ENCODE results near the gene SUGCT. TPM values are rescaled to one million over a fixed set of nuclear protein-coding genes. Genes with fewer than 3 reads are reported as not detected.
"Not testable (repeated sequence)": the region's sequence is repeated elsewhere in the genome, so short reads cannot be mapped to it uniquely, and the experiment has no call there.

The SUGCT gene
- total RNA-seq, 2 experiments from 2014 or later: 0.81 to 1.2 TPM

GRCh38 chr7:40234666-40235065, 99.9 kb downstream of the SUGCT start:
- Mint-ChIP-seq H3K9me3 (no peaks in the 10 kb centered on the region), H3K27me3 (ENCODE audit: low read depth) (no peaks in the 10 kb centered on the region), H3K4me1 (ENCODE audit: low read depth) (peaks cover 8% of the 10 kb centered on the region), H3K36me3 (ENCODE audit: low read depth) (no peaks in the 10 kb centered on the region), H3K27ac (no peak overlapping the region), H3K4me3 (no peak overlapping the region)
- no peak for DNase-seq
- intact Hi-C loops (cut with micrococcal nuclease): loop anchor here (5.0 kb wide), 1 partner anchor 78 kb away; no protein-coding TSS in a partner anchor
- CTCF ChIA-PET: interaction anchor here (0.6 to 2.2 kb wide), 2 partner anchors 91 to 338 kb away, joined by 3 to 6 read pairs; no protein-coding TSS in a partner anchor

- no peak for DNase-seq
- Mint-ChIP-seq H3K4me3 (no peak overlapping the region), H3K9me3 (no peaks in the 10 kb centered on the region), H3K36me3 (ENCODE audit: low read depth) (no peaks in the 10 kb centered on the region), H3K4me1 (ENCODE audit: low read depth) (peaks cover 5% of the 10 kb centered on the region), H3K27me3 (ENCODE audit: low read depth) (no peaks in the 10 kb centered on the region), H3K27ac (no peak overlapping the region)
- CTCF ChIA-PET: no interaction called here
- intact Hi-C loops (cut with micrococcal nuclease): no loop called here
Measured at GRCh38 chr7:40237731-40238130, 102.9 kb downstream of the SUGCT start.

GRCh38 chr7:40239755-40240303, 105.0 kb downstream of the SUGCT start:
- CTCF ChIA-PET: no interaction called here
- no peaks in the 10 kb centered on the region for H3K4me1 Mint-ChIP-seq (ENCODE audit: low read depth)
- H3K4me3 Mint-ChIP-seq: no peak overlapping the region
- H3K27me3 Mint-ChIP-seq (ENCODE audit: low read depth): no peaks in the 10 kb centered on the region
- H3K36me3 Mint-ChIP-seq (ENCODE audit: low read depth): no peaks in the 10 kb centered on the region
- no peak for DNase-seq
- H3K9me3 Mint-ChIP-seq: no peaks in the 10 kb centered on the region
- no peak overlapping the region for H3K27ac Mint-ChIP-seq
- intact Hi-C loops (cut with micrococcal nuclease): no loop called here

GRCh38 chr7:40243076-40243475, 108.3 kb downstream of the SUGCT start:
- Mint-ChIP-seq H3K27me3 (ENCODE audit: low read depth) (no peaks in the 10 kb centered on the region), H3K36me3 (ENCODE audit: low read depth) (no peaks in the 10 kb centered on the region), H3K9me3 (no peaks in the 10 kb centered on the region), H3K4me3 (no peak overlapping the region), H3K27ac (no peak overlapping the region), H3K4me1 (ENCODE audit: low read depth) (no peaks in the 10 kb centered on the region)
- CTCF ChIA-PET: no interaction called here
- no peak for DNase-seq
- intact Hi-C loops (cut with micrococcal nuclease): no loop called here

GRCh38 chr7:40244226-40244625, 109.4 kb downstream of the SUGCT start:
- Mint-ChIP-seq H3K4me1 (ENCODE audit: low read depth) (no peaks in the 10 kb centered on the region), H3K36me3 (ENCODE audit: low read depth) (no peaks in the 10 kb centered on the region), H3K4me3 (no peak overlapping the region), H3K9me3 (no peaks in the 10 kb centered on the region), H3K27me3 (ENCODE audit: low read depth) (no peaks in the 10 kb centered on the region), H3K27ac (no peak overlapping the region)
- no peak for DNase-seq
- CTCF ChIA-PET: no interaction called here
- intact Hi-C loops (cut with micrococcal nuclease): no loop called here

- H3K4me1 Mint-ChIP-seq (ENCODE audit: low read depth): no peaks in the 10 kb centered on the region
- CTCF ChIA-PET: no interaction called here
- no peak overlapping the region for H3K27ac Mint-ChIP-seq
- H3K9me3 Mint-ChIP-seq: no peaks in the 10 kb centered on the region
- no peak overlapping the region for H3K4me3 Mint-ChIP-seq
- no peaks in the 10 kb centered on the region for H3K27me3 Mint-ChIP-seq (ENCODE audit: low read depth)
- no peak for DNase-seq
- intact Hi-C loops (cut with micrococcal nuclease): no loop called here
- H3K36me3 Mint-ChIP-seq (ENCODE audit: low read depth): no peaks in the 10 kb centered on the region
Measured at GRCh38 chr7:40248681-40249080, 113.9 kb downstream of the SUGCT start.

- DNase-seq; H3K27me3 Mint-ChIP-seq (ENCODE audit: low read depth); H3K4me1 Mint-ChIP-seq (ENCODE audit: low read depth); intact Hi-C loops (cut with micrococcal nuclease); H3K9me3 Mint-ChIP-seq; H3K27ac Mint-ChIP-seq; H3K4me3 Mint-ChIP-seq; H3K36me3 Mint-ChIP-seq (ENCODE audit: low read depth): not testable (repeated sequence)
- CTCF ChIA-PET: interaction anchor here (0.7 to 1.3 kb wide), 2 partner anchors 21 to 60 kb away, joined by 3 to 6 read pairs; no protein-coding TSS in a partner anchor
Measured at GRCh38 chr7:40253444-40253843, 118.6 kb downstream of the SUGCT start.

GRCh38 chr7:40263752-40264390, 129.1 kb downstream of the SUGCT start:
- CTCF ChIA-PET: no interaction called here
- Mint-ChIP-seq H3K4me1 (ENCODE audit: low read depth) (peaks cover 12% of the 10 kb centered on the region), H3K27ac (no peak overlapping the region), H3K9me3 (no peaks in the 10 kb centered on the region), H3K27me3 (ENCODE audit: low read depth) (no peaks in the 10 kb centered on the region), H3K36me3 (ENCODE audit: low read depth) (no peaks in the 10 kb centered on the region), H3K4me3 (no peak overlapping the region)
- intact Hi-C loops (cut with micrococcal nuclease): no loop called here
- DNase-seq: no peak

GRCh38 chr7:40267583-40267982, 132.8 kb downstream of the SUGCT start:
- intact Hi-C loops (cut with micrococcal nuclease): no loop called here
- CTCF ChIA-PET: no interaction called here
- Mint-ChIP-seq H3K27me3 (ENCODE audit: low read depth) (no peaks in the 10 kb centered on the region), H3K36me3 (ENCODE audit: low read depth) (no peaks in the 10 kb centered on the region), H3K4me1 (ENCODE audit: low read depth) (peaks cover 12% of the 10 kb centered on the region), H3K4me3 (no peak overlapping the region), H3K27ac (no peak overlapping the region), H3K9me3 (no peaks in the 10 kb centered on the region)
- no peak for DNase-seq

- DNase-seq; CTCF ChIA-PET; H3K4me3 Mint-ChIP-seq; H3K27ac Mint-ChIP-seq; H3K4me1 Mint-ChIP-seq (ENCODE audit: low read depth); H3K36me3 Mint-ChIP-seq (ENCODE audit: low read depth); intact Hi-C loops (cut with micrococcal nuclease); H3K9me3 Mint-ChIP-seq; H3K27me3 Mint-ChIP-seq (ENCODE audit: low read depth): not testable (repeated sequence)
Measured at GRCh38 chr7:40268810-40269209, 134.0 kb downstream of the SUGCT start.

- Mint-ChIP-seq H3K9me3 (no peaks in the 10 kb centered on the region), H3K27ac (no peak overlapping the region), H3K27me3 (ENCODE audit: low read depth) (no peaks in the 10 kb centered on the region), H3K4me1 (ENCODE audit: low read depth) (no peaks in the 10 kb centered on the region), H3K4me3 (no peak overlapping the region), H3K36me3 (ENCODE audit: low read depth) (no peaks in the 10 kb centered on the region)
- intact Hi-C loops (cut with micrococcal nuclease): no loop called here
- DNase-seq: no peak
- CTCF ChIA-PET: no interaction called here
Measured at GRCh38 chr7:40276061-40276460, 141.3 kb downstream of the SUGCT start.

- H3K27me3 Mint-ChIP-seq (ENCODE audit: low read depth): no peaks in the 10 kb centered on the region
- CTCF ChIA-PET: no interaction called here
- no peaks in the 10 kb centered on the region for H3K36me3 Mint-ChIP-seq (ENCODE audit: low read depth)
- H3K4me1 Mint-ChIP-seq (ENCODE audit: low read depth): no peaks in the 10 kb centered on the region
- no peak overlapping the region for H3K27ac Mint-ChIP-seq
- H3K4me3 Mint-ChIP-seq: no peak overlapping the region
- intact Hi-C loops (cut with micrococcal nuclease): no loop called here
- no peak for DNase-seq
- H3K9me3 Mint-ChIP-seq: no peaks in the 10 kb centered on the region
Measured at GRCh38 chr7:40279991-40280390, 145.2 kb downstream of the SUGCT start.

- CTCF ChIA-PET: no interaction called here
- DNase-seq: no peak
- H3K36me3 Mint-ChIP-seq (ENCODE audit: low read depth): no peaks in the 10 kb centered on the region
- H3K4me1 Mint-ChIP-seq (ENCODE audit: low read depth): no peaks in the 10 kb centered on the region
- no peaks in the 10 kb centered on the region for H3K9me3 Mint-ChIP-seq
- H3K27me3 Mint-ChIP-seq (ENCODE audit: low read depth): no peaks in the 10 kb centered on the region
- intact Hi-C loops (cut with micrococcal nuclease): no loop called here
- no peak overlapping the region for H3K27ac Mint-ChIP-seq
- no peak overlapping the region for H3K4me3 Mint-ChIP-seq
Measured at GRCh38 chr7:40282858-40283257, 148.1 kb downstream of the SUGCT start.

Measured in activated naive CD4-positive, alpha-beta T cell treated with anti-CD3 and anti-CD28 coated beads for 36 hours (primary cell).